Measurements from ENCODE around the gene AOX1.
"Not testable (repeated sequence)": the region's sequence is repeated elsewhere in the genome, so short reads cannot be mapped to it uniquely, and the experiment has no call there.

Gene AOX1

GRCh38 chr2:200600549-200601225 lies 14.9 kb downstream of the AOX1 start:
- in situ Hi-C loops (cut with HindIII; ENCODE audit: low sequenced_read_pairs), result no loop called here

GRCh38 chr2:200602584-200602983 lies 16.8 kb downstream of the AOX1 start:
- in situ Hi-C loops (cut with HindIII; ENCODE audit: low sequenced_read_pairs), result no loop called here

GRCh38 chr2:200603972-200604371 lies 18.2 kb downstream of the AOX1 start:
- in situ Hi-C loops (cut with HindIII; ENCODE audit: low sequenced_read_pairs), result no loop called here

DNA sequence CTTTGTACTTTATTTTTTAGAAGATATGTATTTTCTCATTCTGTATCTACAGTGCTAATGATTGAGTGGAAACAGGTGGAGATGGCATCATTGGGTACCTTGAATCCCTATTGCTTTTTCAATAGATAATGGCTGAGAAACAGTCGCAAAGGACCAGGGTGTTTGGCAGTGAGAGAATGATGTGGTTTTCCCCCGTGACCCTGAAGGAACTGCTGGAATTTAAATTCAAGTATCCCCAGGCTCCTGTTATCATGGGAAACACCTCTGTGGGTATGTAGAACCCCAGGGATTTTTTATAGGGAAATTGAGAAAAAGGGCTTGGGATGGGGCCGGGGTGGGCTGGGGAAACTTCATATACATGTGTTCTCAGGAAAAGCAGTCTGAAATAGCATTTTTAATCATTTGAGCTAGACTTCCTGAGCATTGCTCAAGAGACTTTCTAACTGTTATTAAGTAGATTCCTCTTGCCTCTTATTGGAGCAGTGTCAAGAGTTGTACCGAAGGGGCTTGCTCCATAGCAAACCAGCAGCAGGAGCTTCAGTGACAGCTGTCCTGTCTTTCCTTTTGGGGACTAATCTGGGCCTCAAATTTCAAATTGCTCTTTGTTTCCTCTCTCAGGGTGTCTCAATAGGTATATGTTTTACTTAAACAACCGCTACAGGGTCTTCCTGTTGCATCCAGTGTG lies 18.9 kb downstream of the AOX1 start:
- in situ Hi-C loops (cut with HindIII; ENCODE audit: low sequenced_read_pairs), result no loop called here

- in situ Hi-C loops (cut with HindIII; ENCODE audit: low sequenced_read_pairs), result no loop called here
These were observed 22.7 kb downstream of the AOX1 start for GRCh38 chr2:200608341-200609027.

DNA sequence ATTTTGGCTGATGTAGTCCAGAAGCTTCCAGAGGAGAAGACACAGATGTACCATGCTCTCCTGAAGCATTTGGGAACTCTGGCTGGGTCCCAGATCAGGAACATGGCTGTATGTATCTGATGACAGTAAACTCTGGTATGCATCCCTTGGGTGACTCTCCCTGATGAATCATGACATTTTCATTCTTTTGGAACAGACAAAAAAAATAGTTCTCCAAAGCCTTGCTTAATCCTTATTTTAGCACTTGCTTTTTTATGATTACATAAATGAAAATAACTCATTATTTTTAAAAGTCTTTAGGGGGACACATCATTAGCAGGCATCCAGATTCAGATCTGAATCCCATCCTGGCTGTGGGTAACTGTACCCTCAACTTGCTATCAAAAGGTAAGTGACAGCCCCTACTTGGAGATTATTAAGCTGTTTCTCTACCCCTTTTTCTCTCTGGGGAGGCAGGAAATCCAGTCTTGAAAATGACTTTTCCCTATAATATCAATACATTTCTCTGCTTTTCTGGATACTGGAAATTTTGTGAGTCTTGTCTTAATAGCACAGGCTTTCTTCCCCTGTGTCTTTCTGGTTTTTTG lies 23.3 kb downstream of the AOX1 start:
- in situ Hi-C loops (cut with HindIII; ENCODE audit: low sequenced_read_pairs), result no loop called here

DNA sequence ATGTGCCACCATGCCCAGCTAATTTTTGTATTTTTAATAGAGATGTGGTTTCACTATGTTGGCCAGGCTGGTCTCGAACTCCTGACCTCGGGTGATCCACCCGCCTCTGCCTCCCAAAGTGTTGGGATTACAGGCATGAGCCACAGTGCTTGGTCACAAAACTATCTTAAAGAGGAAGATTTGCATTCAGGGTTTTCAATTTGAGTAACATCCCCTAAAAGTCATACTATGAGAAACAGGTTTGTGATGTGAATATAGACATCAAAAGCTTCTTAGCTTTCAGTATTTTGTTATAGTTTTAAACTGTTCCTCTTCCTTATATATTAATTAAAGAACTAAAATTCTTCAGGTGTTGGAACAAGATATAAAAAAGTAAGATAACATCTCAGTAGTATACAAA lies 24.4 kb downstream of the AOX1 start:
- in situ Hi-C loops (cut with HindIII; ENCODE audit: low sequenced_read_pairs), result not testable (repeated sequence)

DNA sequence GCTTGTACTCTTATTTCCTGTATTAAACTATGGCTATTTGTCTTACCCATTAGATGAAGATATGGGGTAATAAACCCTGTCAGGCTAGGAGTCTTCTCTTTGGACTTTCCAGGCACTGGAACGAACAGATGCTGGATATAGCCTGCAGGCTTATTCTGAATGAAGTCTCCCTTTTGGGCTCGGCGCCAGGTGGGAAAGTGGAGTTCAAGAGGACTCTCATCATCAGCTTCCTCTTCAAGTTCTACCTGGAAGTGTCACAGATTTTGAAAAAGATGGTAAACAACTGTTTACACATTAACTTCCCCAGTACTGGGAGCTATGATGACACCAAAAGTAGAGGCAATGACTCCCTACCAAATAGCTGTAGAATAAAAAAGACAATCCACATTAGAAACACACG lies 27.9 kb downstream of the AOX1 start:
- in situ Hi-C loops (cut with HindIII; ENCODE audit: low sequenced_read_pairs), result no loop called here

- in situ Hi-C loops (cut with HindIII; ENCODE audit: low sequenced_read_pairs), result no loop called here
These were observed 28.4 kb downstream of the AOX1 start for GRCh38 chr2:200614249-200614648.

DNA sequence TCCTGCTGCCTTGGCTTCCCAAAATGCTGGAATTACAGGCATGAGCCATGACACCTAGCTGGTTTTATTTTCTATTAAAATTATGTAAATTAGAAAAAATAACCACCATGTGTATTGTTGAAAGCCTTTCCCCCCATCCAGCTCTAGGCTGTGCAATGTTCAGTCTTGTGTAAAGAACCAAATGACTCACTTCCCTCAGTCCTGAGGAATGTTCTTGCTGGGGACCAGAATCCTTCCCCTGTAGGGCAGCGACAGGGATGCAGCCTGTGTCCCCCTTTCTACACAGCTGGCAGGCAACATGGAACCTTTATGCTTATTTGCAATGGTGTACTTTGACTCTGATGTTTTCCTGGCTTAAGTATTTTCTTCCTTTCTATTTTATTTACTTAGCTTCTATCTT lies 29.4 kb downstream of the AOX1 start:
- in situ Hi-C loops (cut with HindIII; ENCODE audit: low sequenced_read_pairs), result no loop called here

DNA sequence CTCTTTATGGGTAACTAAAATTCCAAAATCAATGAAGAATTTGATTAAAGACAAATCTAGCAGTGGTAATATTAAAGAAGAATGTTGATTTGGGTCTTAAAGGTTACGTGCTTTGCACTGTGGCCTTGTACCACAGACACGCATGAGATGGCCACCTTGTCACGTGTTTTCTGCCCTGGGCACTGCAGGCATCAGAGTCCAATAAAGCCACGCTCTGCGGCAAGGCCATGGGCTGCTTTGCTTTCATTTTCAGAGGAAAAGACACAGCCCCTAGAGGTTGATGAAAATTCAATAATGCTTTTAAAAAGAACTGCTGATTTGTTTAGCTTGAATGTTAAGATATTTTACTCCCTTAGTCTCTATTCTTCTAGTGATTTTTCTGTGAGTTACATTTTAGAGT lies 30.4 kb downstream of the AOX1 start:
- in situ Hi-C loops (cut with HindIII; ENCODE audit: low sequenced_read_pairs), result no loop called here

DNA sequence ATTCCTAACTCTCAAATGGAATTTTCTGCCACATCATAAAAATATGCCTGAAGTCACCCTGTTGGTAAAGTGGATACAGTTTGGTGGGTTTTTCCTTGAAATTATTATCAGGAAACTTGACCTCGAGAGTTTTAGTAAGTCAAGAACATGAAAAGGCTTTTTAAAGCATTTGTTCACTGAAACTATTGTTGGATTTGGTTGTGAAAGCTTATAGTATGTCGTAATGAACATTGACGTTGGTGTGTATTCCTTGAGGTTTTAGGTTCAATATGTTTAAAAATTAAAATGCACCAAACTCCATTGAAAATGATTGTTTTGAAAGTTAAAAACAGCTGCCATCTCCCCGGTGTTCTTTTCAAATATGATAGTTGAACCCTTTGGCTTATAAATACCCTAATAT lies 30.8 kb downstream of the AOX1 start:
- in situ Hi-C loops (cut with HindIII; ENCODE audit: low sequenced_read_pairs), result no loop called here

- in situ Hi-C loops (cut with HindIII; ENCODE audit: low sequenced_read_pairs), result no loop called here
These were observed 31.6 kb downstream of the AOX1 start for GRCh38 chr2:200617156-200618053.

DNA sequence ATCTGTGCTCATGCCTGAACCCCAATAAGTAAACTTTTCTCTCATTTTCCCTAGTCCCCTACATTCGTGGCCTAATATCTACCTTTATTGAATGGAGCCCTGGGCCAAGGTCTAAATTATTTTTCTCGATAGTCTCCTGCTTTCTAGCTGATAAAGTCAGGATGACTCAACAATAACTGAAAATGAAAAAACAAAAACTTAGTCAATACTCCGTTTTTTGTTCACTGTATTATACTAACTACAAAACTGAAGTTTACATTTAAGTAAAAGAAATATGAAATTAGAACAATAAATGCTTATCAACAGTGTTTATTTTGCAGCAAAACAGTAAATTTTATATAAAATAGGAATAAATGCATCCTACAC lies 32.2 kb downstream of the AOX1 start:
- in situ Hi-C loops (cut with HindIII; ENCODE audit: low sequenced_read_pairs), result no loop called here

DNA sequence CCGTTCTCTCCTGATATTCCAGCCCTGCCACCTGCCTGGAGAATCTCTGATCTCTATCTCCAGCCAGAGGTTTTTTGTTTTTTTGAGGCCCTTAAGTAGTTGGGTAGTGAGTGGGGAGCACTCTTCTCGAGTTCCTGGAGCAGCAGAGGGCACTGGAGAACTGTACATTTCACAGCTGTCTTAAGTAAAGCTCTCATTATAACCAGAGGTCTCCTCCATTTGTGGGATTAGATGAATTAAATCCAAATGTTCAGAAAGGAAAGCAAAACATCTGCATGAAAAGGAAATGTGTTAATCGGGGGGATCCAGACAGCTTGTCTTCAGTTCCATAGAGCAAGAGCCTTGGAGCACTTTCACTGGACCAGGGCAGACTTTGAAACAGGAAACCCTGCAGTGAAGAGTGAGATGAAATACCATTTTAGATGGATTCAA lies 32.8 kb downstream of the AOX1 start:
- in situ Hi-C loops (cut with HindIII; ENCODE audit: low sequenced_read_pairs), result no loop called here

DNA sequence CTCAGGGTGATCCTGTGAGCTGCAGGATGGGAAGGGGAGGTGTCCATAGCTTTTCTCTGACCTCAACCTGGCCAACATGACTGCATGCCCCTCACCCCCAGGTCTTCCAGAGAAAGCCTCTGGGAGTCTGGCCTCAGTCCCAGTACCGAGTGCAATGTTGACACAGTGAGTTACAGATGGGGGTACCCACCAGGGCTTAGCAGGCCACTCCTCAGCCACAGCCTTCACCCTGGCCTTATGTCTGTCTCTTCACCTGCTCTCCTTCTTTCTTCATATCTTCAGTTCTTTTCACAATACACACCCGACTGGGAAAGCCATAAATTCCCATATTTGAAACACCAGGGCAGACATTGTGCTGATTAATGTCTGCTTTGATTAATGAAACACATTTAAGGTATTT lies 33.5 kb downstream of the AOX1 start:
- in situ Hi-C loops (cut with HindIII; ENCODE audit: low sequenced_read_pairs), result no loop called here

DNA sequence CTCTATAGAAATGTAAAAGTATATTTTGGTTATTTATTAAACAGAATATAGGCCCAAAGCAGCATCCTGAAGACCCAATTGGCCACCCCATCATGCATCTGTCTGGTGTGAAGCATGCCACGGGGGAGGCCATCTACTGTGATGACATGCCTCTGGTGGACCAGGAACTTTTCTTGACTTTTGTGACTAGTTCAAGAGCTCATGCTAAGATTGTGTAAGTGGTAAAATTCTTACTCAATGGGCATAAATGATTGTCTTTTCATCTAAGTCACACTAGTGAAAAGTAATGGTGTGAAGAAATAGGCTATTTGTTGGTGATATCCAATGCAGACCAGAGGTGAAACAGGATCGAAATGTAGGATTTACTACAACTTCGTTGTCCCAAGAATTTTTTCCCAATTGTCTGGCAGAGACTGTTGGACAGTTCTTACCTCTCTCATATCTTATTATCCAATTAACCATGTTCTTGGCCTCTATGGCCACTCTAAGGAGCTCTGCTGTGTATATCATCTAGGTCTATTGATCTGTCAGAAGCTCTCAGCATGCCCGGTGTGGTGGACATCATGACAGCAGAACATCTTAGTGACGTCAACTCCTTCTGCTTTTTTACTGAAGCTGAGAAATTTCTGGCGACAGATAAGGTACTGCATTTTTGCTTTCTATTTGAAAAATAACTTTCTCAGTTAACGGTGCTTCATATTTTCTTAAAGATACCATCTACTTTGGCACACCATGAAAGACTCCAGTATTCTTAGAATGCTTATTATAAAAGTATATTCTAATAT lies 35.0 kb downstream of the AOX1 start:
- in situ Hi-C loops (cut with HindIII; ENCODE audit: low sequenced_read_pairs), result no loop called here

GRCh38 chr2:200622106-200622505 lies 36.3 kb downstream of the AOX1 start:
- in situ Hi-C loops (cut with HindIII; ENCODE audit: low sequenced_read_pairs), result no loop called here

GRCh38 chr2:200624026-200624425 lies 38.2 kb downstream of the AOX1 start:
- in situ Hi-C loops (cut with HindIII; ENCODE audit: low sequenced_read_pairs), result no loop called here

GRCh38 chr2:200624658-200625057 lies 38.8 kb downstream of the AOX1 start:
- in situ Hi-C loops (cut with HindIII; ENCODE audit: low sequenced_read_pairs), result no loop called here

Measured in DLD1 (cell line).